Prostate gland (tissue), 2 donors: ENCODE measurements around the gene TBL1X. TPM values are rescaled to one million over a fixed set of nuclear protein-coding genes. Genes with fewer than 3 reads are reported as not detected.
"Not testable (repeated sequence)": the region's sequence is repeated elsewhere in the genome, so short reads cannot be mapped to it uniquely, and the experiment has no call there.

ENCODE experiments used
- DNase-seq: peaks from one replicate; pipeline ENCODE4 v3.0.0-alpha.2; 2019; ENCODE audit warnings: low spot score
- H3K27ac ChIP-seq, 2 donors: fragments of 200-600 bp; sonication (generic); 2 replicates each; pipeline ENCODE4 v1.5.1; 2017 to 2019
- H3K27me3 ChIP-seq: fragments of 200-600 bp; sonication (generic); replicated peaks from 2 replicates; pipeline ENCODE4 v1.5.1; 2019; ENCODE audit not compliant: insufficient read depth
- H3K36me3 ChIP-seq, 2 donors: fragments of 200-600 bp; sonication (generic); 1 replicate in 1 of 2; 2 replicates in 1 of 2; pipeline versions ENCODE4 v1.5.1 to v1.8.1; 2017 to 2019
- H3K4me1 ChIP-seq: fragments of 200-600 bp; sonication (generic); replicated peaks from 2 replicates; pipeline ENCODE4 v1.5.1; 2019
- H3K4me3 ChIP-seq, 2 donors: fragments of 200-600 bp; sonication (generic); 2 replicates each; pipeline ENCODE4 v1.5.1; 2017 to 2019
- H3K9me3 ChIP-seq: fragments of 200-600 bp; sonication (generic); 2 replicates; pipeline ENCODE4 v1.5.1; 2017
- POLR2A ChIP-seq: fragments of 450-650 bp; IDR thresholded peaks from one replicate; pipeline ENCODE4 v1.6.1; 2016; ENCODE audit warnings: antibody characterized with exemption, mild to moderate bottlenecking
- POLR2AphosphoS5 ChIP-seq: sonication (generic); formaldehyde crosslinking; IDR thresholded peaks from one replicate; pipeline ENCODE4 v1.6.1; 2017; ENCODE audit warnings: antibody characterized with exemption
- WGBS: methylation state at CpG from one replicate; pipeline ENCODE4 v1.1.5; 2018; 5-methylcytosine and 5-hydroxymethylcytosine counted together
- intact Hi-C: fragments of 100-400 bp; cut with DNase I; formaldehyde crosslinking; loops from one replicate; pipeline ENCODE4 v1.14.2; 2022
- total RNA-seq, 2 donors: library from RNA; depleted of rRNA; stranded (reverse); fragments of >200 nt; gene quantifications; one replicate each; pipeline ENCODE4 v1.1.0, GENCODE V29; 2016
- TF ChIP-seq, protein P1 (sequence below), 4 experiments: fragments of 200-600 bp in 2 of 4; fragments of 450-650 bp in 2 of 4; sonication (generic) in 2 of 4; IDR thresholded peaks; 1 replicate in 3 of 4; 2 replicates in 1 of 4; pipeline ENCODE4 v1.5.1; 2016 to 2019; ENCODE audit warnings: antibody characterized with exemption in 4 of 4, mild to moderate bottlenecking in 2 of 4, moderate library complexity in 2 of 4

Gene TBL1X
- total RNA-seq, 2 donors from 2014 or later = 23.2 to 76.9 TPM

DNA sequence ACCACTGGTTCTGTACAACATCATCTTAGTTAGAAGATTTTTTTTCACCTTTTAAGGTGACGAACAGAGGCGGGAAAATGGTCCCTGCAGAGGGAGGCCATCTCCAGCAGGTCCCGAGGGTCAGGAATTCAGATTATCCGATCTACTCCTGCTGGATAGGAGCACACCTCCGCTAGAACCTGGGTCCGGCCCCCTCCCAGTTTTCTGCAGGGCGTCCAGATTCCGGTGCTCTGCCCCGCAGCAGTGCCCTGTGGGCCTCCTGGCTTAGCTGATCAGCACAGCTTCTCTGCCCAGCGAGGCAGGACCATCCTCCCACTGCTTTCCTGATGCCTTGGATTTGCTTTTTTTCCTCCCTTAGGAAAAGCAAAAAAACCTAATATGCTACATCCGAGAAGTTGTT, 2.3 kb downstream of the TBL1X start:
- WGBS = 62% methylated on average over 11 of the region's 11 CpGs
- TF ChIP-seq POLR2AphosphoS5 = no peak
- no peaks in the 10 kb centered on the region for H3K9me3 ChIP-seq
- H3K4me3 ChIP-seq = peak overlapping the region in 1 of 2 donors; percentile 51
- peak overlapping the region in 1 of 2 donors; percentile 18 for H3K27ac ChIP-seq
- no peak for DNase-seq
- H3K27me3 ChIP-seq = no peaks in the 10 kb centered on the region
- H3K36me3 ChIP-seq = no peaks in the 10 kb centered on the region
- intact Hi-C loops = loop anchor here (10.0 kb wide), 2 partner anchors 208 to 362 kb away; no protein-coding TSS in a partner anchor
- H3K4me1 ChIP-seq = no peaks in the 10 kb centered on the region

DNA sequence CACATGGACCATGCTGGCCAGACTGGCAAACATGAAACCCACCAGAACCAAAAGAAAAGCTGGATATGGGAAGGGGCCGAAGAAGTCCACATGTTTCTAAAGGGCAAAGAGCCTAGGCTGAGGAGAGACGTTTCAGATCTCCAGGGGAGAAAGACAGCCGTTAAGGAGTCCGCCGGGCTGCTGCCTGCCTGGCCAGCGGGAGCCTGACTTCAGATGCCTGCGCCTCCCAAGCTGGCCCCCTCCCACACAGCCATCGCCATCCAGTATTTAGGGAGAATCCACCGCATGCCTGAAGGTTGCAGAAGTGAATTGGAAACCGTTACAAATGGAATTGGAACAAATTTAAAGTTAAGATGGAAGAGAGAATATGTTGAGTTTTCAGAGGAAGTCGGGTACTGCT, 2.9 kb downstream of the TBL1X start:
- Histone ChIP-seq H3K9me3 (no peaks in the 10 kb centered on the region), H3K4me3 (no peak overlapping the region), H3K27me3 (no peaks in the 10 kb centered on the region), H3K27ac (no peak overlapping the region), H3K36me3 (no peaks in the 10 kb centered on the region), H3K4me1 (no peaks in the 10 kb centered on the region)
- no peak for DNase-seq
- 69% methylated on average over 11 of the region's 11 CpGs for WGBS
- TF ChIP-seq POLR2A (no peak), POLR2AphosphoS5 (no peak)
- TF ChIP-seq, protein P1, sequence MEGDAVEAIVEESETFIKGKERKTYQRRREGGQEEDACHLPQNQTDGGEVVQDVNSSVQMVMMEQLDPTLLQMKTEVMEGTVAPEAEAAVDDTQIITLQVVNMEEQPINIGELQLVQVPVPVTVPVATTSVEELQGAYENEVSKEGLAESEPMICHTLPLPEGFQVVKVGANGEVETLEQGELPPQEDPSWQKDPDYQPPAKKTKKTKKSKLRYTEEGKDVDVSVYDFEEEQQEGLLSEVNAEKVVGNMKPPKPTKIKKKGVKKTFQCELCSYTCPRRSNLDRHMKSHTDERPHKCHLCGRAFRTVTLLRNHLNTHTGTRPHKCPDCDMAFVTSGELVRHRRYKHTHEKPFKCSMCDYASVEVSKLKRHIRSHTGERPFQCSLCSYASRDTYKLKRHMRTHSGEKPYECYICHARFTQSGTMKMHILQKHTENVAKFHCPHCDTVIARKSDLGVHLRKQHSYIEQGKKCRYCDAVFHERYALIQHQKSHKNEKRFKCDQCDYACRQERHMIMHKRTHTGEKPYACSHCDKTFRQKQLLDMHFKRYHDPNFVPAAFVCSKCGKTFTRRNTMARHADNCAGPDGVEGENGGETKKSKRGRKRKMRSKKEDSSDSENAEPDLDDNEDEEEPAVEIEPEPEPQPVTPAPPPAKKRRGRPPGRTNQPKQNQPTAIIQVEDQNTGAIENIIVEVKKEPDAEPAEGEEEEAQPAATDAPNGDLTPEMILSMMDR (IDR thresholded peaks at IDR 0.05) = no peak
- intact Hi-C loops = loop anchor here (10.0 kb wide), 2 partner anchors 207 to 363 kb away; no protein-coding TSS in a partner anchor

DNA sequence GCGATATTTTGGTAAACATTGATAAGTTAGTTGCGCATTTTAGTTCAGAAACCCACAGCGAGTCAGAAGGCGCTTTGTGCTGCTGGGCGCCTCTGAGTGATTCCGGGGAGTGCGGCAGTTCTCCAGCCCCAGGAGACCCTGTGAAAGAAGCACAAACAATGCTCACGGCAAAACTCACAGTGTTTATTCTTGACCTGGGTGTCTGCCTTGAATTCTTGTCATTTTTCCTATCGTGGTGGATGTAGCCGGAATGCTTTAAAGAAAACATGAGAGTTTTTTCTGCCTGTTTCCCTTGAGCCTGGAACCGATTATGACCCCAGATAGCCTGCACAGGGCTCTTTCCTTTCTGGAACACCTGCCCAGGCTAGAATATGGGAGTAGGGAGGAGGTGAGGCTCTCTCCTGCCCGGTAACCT, 6.7 kb downstream of the TBL1X start:
- no peaks in the 10 kb centered on the region for H3K27me3 ChIP-seq
- no peaks in the 10 kb centered on the region for H3K9me3 ChIP-seq
- intact Hi-C loops = loop anchor here (10.0 kb wide), 1 partner anchor 53 kb away; no protein-coding TSS in a partner anchor
- TF ChIP-seq, protein P1 (IDR thresholded peaks at IDR 0.05) = no peak
- TF ChIP-seq POLR2A (no peak), POLR2AphosphoS5 (no peak)
- no peaks in the 10 kb centered on the region for H3K36me3 ChIP-seq
- H3K27ac ChIP-seq = no peak overlapping the region
- 71% methylated on average over 12 of the region's 12 CpGs for WGBS
- no peak overlapping the region for H3K4me3 ChIP-seq
- no peaks in the 10 kb centered on the region for H3K4me1 ChIP-seq
- DNase-seq = no peak

DNA sequence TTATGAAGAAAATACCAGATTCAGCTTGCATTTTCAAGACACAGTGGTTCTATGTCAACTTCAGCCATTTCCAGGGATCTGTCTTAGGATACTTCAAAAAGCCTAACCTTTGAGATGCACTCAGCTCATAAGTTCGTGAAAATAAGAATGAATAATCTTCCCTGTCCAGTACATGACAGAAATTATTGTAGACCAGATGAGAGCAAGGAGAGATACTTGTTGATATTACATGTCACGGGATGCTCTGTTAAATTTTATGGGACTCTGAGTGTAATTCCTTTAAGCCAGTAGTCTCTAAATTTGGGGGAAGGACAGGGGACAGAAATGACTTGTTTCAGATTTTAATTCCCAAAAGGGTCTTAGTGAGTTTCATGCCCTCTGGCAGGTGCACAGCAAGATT, 8.8 kb downstream of the TBL1X start:
- H3K9me3 ChIP-seq = no peaks in the 10 kb centered on the region
- no peak overlapping the region for H3K4me3 ChIP-seq
- intact Hi-C loops = loop anchor here (10.0 kb wide), 1 partner anchor 51 kb away; no protein-coding TSS in a partner anchor
- 46% methylated on average over 2 of the region's 2 CpGs for WGBS
- TF ChIP-seq POLR2A = no peak
- no peak for TF ChIP-seq POLR2AphosphoS5
- H3K36me3 ChIP-seq = no peaks in the 10 kb centered on the region
- no peaks in the 10 kb centered on the region for H3K27me3 ChIP-seq
- H3K4me1 ChIP-seq = no peaks in the 10 kb centered on the region
- no peak for DNase-seq
- no peak overlapping the region for H3K27ac ChIP-seq

DNA sequence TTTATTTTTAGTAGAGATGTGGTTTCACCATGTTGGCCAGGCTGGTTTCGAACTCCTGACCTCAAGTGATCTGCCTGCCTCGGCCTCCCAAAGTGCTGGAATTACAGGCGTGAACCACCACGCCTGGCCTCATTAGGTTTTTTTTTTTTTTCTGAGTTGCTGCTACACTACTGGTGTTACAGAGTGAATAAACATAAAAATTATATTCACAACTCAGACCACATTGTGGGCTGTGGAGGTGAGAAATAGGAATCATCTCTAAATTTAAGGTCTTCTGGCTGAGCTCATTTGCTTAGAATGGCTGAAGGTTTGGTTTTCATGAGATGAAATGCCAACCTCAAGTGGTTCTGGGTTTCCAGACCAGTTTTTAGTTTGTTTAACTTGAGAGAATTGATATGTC, 10.6 kb downstream of the TBL1X start:
- DNase-seq, H3K27ac ChIP-seq, H3K36me3 ChIP-seq, H3K9me3 ChIP-seq, H3K4me3 ChIP-seq, H3K4me1 ChIP-seq, H3K27me3 ChIP-seq: not testable (repeated sequence)
- intact Hi-C loops = loop anchor here (10.0 kb wide), 1 partner anchor 49 kb away; no protein-coding TSS in a partner anchor
- WGBS = 92% methylated on average over 4 of the region's 4 CpGs

DNA sequence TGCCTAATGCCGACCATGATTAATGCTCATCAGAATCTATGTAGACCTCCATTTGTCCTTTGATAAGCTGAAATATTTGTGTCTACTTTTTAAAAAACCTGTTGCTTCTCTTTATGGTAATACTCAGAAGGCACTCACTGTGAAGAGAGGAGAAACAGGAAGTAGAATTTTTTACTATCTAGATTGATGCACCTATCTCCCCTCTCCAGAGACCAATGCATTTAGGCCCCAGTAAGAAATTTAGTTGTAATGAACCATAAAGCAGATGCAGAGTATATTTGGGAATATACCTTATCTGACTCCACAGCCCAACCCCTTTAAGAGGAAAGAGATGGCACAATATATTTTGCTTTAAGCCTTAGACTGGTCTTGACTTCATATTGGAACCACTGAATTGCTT, 11.1 kb downstream of the TBL1X start:
- Histone ChIP-seq H3K36me3 (no peaks in the 10 kb centered on the region), H3K4me1 (no peaks in the 10 kb centered on the region), H3K9me3 (no peaks in the 10 kb centered on the region), H3K27me3 (no peaks in the 10 kb centered on the region), H3K4me3 (no peak overlapping the region), H3K27ac (no peak overlapping the region)
- 79% methylated on average over 1 of the region's 1 CpG for WGBS
- DNase-seq = no peak
- TF ChIP-seq POLR2A (no peak), POLR2AphosphoS5 (no peak)
- TF ChIP-seq, protein P1 (IDR thresholded peaks at IDR 0.05) = no peak
- intact Hi-C loops = loop anchor here (10.0 kb wide), 1 partner anchor 49 kb away; no protein-coding TSS in a partner anchor
